LoVo (cell line): ENCODE data around the gene A3GALT2.
"Not testable (repeated sequence)": the region's sequence is repeated elsewhere in the genome, so short reads cannot be mapped to it uniquely, and the experiment has no call there.

Experiments used
- DNase-seq: peaks from one replicate; pipeline ENCODE4 v3.0.0-alpha.2; 2016; ENCODE audit warnings: low spot score

A3GALT2 gene

DNA sequence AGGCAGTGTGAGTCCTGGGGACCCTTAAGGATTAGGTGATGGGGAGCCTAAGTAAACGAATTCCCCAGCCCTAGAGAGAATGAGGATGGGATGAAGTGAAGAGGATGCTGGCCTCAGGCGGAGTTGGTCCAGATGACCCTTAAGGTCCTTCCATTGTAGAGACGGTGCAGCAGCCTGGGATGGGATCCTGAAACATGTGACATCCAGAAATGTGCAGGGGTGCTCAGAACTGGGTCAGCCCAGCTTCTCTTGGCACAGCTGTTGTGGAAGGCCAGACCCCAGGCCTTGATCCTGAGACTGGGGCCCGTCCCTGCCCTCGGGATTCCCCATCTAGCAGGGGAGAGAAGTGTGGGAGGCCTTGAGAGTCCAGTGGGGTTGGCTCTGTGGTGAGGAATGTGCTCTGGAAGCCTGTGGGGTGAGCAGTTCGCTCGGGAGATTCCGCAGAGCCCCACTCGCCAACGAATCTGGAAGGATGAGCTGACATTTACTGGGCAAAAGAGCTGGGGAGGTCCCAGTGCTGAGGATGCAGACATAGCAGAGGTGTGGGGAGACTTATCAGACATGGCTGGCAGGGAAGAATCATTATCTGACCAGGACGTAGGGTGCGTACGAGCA, 28.1 kb downstream of the A3GALT2 start:
- DNase-seq, result no peak

DNA sequence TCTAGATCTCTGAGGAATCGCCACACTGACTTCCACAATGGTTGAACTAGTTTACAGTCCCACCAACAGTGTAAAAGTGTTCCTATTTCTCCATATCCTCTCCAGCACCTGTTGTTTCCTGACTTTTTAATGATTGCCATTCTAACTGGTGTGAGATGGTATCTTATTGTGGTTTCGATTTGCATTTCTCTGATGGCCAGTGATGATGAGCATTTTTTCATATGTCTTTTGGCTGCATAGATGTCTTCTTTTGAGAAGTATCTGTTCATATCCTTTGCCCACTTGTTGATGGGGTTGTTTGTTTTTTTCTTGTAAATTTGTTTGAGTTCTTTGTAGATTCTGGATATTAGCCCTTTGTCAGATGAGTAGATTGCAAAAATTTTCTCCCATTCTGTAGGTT, 30.3 kb downstream of the A3GALT2 start:
- not testable (repeated sequence) for DNase-seq

DNA sequence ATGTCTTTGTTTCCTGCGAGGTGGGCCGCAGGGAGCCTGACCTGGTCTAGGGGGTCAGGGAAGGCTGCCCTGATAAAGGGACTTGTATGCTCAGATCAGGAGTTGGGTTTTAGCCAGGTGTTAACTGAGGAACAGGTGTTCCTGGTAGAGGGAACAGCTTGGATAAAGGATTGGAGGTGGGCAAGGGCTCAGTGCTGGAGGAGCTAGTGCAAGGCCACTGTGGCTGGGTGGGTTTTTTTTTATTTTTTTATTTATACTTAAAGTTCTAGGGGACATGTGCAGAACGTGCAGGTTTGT, 31.1 kb downstream of the A3GALT2 start:
- DNase-seq, result no peak

DNA sequence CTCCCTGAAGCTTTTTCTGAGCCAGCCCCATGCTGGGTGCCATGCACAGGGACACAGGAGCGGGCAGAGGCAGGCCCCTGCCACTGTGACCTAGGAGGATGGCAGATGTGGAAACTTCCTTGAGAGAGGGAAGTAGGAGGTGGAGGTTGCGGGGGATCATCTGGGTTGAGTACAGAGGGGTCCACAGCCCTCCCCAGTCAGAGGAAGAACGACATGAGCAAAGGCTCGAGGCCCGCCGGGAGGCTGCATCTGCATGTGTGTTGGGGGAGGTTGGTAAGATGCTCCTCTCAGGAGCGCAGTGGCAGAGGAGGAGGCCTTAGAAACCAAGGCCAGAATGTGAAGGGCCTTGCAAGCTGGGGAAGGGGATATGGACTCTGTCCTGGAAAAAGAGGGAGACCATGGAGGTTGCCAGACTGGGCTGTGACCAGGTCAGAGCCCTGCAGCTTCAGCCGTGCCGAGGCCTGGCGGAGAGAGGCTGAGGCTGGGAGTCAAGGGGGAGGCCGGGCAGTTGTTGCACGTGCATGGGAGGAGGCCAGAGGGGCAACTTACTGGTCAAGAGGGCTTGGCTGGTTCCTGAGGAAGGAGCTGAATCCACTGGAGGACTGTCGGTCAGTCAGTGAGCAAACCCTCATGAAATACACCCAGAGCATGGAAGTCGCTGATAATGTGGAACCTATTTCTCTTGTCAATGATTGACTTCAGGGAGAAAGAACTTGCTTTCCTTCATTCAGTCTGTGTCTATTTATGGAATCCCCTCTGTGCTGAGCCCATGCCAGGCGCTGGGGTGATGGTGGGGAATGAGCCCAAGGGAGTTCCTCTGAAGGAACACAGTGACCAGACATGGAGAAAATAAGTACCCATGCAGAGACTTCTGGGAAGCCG, 31.7 kb downstream of the A3GALT2 start:
- DNase-seq, result no peak

DNA sequence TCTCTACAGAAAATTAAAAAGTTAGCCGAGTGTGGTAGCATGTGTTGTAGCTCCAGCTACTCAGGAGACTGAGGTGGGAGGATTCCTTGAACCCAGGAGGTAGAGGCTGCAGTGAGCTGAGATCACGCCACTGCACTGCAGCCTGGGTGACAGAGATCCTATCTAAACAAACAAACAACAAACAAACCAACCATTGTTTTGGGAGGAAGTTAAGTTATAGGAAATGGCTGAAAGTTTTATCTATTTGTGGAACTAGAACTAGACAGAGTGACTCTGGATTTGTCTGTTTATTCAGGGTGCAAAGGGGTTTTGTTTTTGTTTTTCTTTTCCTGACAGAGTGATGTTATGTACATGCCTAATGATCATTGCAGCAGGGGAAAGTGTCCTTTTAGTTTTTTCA, 33.6 kb downstream of the A3GALT2 start:
- DNase-seq, result no peak

DNA sequence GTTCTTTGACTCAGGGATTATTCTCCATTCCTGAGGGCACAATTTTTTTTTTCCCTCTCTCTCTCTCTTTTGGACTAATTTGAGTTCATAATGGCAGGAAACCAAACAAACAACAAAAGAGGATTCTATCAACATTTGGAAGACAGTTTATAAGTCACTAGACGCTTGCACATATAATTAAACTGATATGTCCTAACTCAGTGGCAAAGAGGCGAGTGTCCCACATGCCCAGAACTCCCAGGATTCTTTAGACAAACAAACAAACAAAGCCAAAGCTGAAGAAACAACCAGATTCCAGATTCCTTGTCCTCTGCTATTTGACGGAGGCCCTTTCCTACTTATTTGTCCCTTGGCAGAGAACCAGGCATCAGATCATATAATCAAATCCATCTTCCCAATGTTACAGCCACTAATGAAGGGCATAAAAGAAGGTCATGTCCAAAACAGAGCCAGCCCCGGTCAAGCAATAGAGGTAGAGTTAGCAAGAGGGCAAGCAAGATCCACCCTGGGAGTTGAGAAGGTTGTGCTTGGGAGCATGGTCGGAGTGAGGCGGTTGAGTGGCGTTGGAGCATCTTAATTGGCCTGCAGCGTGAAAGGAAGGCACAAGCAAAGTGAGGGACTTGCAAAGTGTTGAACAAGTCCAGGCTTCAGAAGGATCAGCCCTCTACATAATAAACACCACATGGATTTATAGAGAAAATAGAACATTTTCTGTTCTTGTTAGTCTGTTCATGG, 34.3 kb downstream of the A3GALT2 start:
- DNase-seq, result no peak

DNA sequence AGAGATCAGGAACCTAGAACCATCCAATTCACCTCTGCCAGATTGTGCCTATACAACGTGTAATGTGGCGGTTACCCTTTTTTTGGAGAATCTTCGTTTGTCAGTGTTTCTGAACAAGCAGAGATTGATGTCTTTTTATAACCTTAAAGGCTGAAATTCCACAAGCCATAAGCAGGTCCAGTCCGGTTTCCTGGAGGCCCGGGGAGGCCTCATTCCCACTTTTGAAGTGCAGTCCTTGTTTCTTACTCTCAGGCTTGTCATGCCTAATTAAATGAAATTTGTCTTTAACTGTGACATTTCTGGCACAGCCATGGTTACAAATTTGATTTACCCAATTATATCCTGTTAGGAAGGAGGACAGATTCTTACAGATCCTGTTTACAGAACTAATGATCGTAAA, 36.8 kb downstream of the A3GALT2 start:
- no peak for DNase-seq

DNA sequence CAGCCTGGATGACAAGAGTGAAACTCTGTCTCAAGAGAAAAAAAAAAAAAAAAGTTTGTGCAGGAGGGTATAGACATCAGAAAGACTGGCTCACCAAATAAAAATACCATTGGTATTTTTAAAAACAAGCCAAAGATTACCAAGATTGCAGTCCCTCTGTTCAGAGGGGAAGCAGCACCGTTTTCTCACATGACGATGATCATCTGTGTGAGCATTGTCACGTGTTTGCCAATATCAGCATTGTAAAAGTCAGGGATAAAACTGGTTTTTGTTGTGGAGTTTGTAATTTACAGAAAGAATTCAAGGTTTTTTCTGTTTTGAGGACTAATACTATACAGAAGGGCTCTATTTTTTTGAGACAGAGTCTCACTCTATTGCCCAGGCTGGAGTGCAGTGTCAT, 38.1 kb downstream of the A3GALT2 start:
- no peak for DNase-seq

- DNase-seq, result no peak
Measured at GRCh38 chr1:33281554-33282303, 39.2 kb downstream of the A3GALT2 start.

- DNase-seq, result no peak
Measured at GRCh38 chr1:33280091-33280661, 40.7 kb downstream of the A3GALT2 start.

DNA sequence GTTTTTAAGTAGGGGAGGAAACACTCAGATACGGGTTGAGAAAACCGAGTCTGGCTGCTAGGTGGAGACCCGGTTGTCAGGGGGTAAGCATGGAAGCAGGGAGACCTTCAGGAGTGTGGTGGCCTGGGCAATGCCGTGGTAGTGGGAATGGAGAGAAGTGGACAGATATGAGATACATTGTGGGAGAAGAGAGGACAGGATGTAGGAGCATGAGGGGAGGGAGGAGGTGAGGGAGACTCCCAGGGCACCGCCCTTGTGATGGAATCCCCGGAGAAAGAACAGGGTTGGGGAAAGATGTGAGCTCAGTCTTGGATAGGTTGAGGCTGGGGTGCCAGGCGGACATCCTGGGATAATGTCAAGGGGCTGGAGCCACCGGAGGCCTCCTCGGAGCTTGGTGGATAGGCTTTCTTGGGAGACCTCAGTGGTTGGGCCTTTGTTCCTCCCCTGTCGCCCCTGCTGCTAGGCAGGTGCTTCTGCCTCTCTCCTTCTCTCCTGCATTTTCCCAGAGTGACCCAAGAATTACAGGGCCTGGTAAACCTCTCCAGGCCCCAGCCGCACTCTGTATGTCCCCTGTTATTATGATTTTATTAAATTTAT, 43.3 kb downstream of the A3GALT2 start:
- DNase-seq, result no peak

- no peak for DNase-seq
Measured at GRCh38 chr1:33276573-33277298, 44.2 kb downstream of the A3GALT2 start.

DNA sequence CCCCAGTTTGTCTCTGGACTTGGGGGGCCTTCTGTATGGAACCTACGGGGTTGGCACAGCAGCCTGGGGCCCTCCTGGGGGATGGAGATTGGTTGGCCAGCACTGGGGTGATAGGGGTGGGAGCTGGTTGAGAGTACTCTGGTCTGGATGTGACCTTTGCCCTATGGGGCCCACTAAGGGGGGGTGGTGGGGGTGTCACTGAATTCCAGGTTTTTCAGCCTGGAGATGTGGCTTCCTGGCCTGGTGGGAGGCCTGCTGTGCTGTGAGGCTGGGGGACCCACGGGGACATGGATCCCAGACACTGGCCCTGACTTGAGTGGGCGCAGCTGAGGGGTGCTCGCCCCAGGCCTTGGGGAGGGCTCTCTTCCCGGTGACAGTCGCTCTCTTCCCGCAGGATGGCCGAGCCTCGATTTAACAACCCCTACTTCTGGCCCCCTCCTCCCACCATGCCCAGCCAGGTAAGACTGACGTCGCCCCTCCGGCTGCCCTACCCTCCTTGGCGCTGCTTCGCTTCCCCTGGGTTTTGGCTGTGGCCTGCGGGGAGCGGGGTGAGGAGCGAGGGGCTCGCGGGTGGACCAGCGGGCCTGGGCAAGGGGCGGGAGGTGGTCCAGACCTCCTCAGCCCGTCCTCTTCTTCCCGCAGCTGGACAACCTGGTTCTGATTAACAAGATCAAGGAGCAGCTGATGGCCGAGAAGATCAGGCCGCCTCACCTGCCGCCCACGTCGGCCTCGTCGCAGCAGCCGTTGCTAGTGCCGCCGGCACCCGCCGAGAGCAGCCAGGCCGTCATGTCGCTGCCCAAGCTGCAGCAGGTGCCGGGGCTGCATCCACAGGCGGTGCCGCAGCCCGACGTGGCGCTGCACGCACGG, 45.0 kb downstream of the A3GALT2 start:
- no peak for DNase-seq

- no peak for DNase-seq
Measured at GRCh38 chr1:33275195-33275594, 45.7 kb downstream of the A3GALT2 start.

GRCh38 chr1:33274446-33274845, 46.5 kb downstream of the A3GALT2 start:
- no peak for DNase-seq

DNA sequence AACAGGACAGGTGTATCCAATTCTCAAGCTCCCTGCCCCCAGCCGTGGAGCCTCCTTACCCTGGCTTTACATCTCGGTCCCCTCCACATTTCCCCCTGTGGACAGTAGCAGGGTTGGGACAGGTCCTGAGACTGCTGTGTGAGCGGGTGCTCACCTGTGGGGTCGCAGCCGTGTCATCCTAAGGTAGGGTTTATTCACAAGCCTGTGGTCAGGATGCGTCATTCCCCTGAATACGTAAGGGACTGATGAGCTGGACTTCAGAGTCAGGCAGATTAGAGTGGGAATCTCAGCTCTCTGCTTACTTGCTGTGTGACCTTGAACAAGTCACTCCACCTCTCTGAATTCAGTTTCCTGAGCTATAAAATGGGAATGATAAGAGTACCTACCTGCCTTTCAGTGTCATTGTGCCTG, 46.9 kb downstream of the A3GALT2 start:
- no peak for DNase-seq

DNA sequence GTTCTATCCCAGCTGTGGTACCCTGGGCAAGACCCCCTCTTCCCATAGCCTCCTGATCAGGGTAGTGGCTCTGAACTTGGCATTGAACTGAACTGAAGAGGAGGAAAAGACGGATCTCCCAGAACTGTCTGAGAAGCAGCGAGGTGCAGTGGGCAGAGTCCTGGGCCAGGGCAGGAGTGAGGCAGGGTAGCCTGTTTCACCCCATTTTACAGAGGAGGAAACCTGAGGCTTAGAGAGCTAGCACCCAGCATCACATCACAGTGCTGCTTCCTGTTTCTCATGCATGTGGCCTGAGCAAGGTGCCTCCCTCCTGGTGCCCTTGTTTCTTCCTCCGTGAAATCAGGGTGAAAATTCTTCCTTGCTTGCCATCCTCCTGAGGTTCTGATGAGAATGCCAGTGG, 47.5 kb downstream of the A3GALT2 start:
- DNase-seq, result no peak

GRCh38 chr1:33272930-33273329, 48.0 kb downstream of the A3GALT2 start:
- no peak for DNase-seq

DNA sequence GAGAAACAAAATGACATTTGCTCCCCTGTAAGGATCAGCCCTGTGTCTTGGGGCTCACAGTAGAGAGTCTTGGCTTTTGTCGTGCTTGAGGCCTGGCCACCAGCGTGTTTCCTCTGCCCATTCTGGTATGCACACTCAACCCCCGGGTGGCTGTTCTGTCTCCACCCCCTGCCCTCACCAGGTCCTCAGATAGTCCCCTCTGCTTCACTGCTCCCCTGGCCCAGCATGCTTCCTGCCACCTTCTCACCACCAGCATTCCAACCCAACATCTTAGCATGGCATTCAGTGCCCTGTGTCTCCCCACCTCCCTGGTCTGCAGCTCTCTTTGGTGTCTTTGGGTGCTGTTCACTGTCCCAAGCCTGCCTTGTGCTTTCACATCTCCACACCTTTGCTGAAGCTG, 48.4 kb downstream of the A3GALT2 start:
- no peak for DNase-seq
